Transverse colon (tissue), 4 donors: ENCODE measurements around the gene PACS2. TPM values are rescaled to one million over a fixed set of nuclear protein-coding genes. Genes with fewer than 3 reads are reported as not detected.

ENCODE experiments used
- DNase-seq: peaks from one replicate; pipeline ENCODE4 v3.0.0-alpha.2; 2019
- H3K27ac ChIP-seq, 4 donors: fragments of 200-600 bp; sonication (generic); 2 replicates each; pipeline ENCODE4 v1.5.1; 2016 to 2018; ENCODE audit warnings: inconsistent platforms in 4 of 4
- H3K27me3 ChIP-seq: fragments of 200-600 bp; sonication (generic); 2 replicates; pipeline ENCODE4 v1.5.1; 2017; ENCODE audit warnings: inconsistent platforms
- H3K36me3 ChIP-seq, 4 donors: fragments of 200-600 bp; sonication (generic); 2 replicates each; pipeline ENCODE4 v1.5.1; 2017 to 2019; ENCODE audit warnings: inconsistent platforms in 4 of 4
- H3K4me1 ChIP-seq, 4 donors: fragments of 200-600 bp; sonication (generic); 2 replicates each; pipeline ENCODE4 v1.5.1; 2017 to 2020; ENCODE audit warnings: inconsistent platforms in 4 of 4
- H3K4me3 ChIP-seq, 4 donors: fragments of 200-600 bp; sonication (generic); 1 replicate in 1 of 4; 2 replicates in 3 of 4; pipeline versions ENCODE4 v1.5.1 to v1.6.1; 2017 to 2019; ENCODE audit warnings: inconsistent platforms in 4 of 4
- H3K9me3 ChIP-seq, 2 donors: fragments of 200-600 bp; sonication (generic); 2 replicates each; pipeline ENCODE4 v1.5.1; 2017 to 2019; ENCODE audit warnings: inconsistent platforms in 2 of 2
- EP300 ChIP-seq: sonication (generic); formaldehyde crosslinking; IDR thresholded peaks from one replicate; pipeline ENCODE4 v1.6.1; 2017; ENCODE audit warnings: antibody characterized with exemption, low read depth
- POLR2A ChIP-seq: fragments of 450-650 bp; IDR thresholded peaks from one replicate; pipeline ENCODE4 v1.6.1; 2016; ENCODE audit warnings: antibody characterized with exemption, mild to moderate bottlenecking, moderate library complexity
- POLR2AphosphoS5 ChIP-seq, 3 donors: sonication (generic); formaldehyde crosslinking; IDR thresholded peaks; one replicate each; pipeline ENCODE4 v1.6.1; 2016; ENCODE audit warnings: antibody characterized with exemption in 3 of 3
- WGBS, 2 donors: methylation state at CpG; one replicate each; pipeline ENCODE4 v1.1.5; 2018; ENCODE audit warnings: low coverage in 1 of 2; 5-methylcytosine and 5-hydroxymethylcytosine counted together
- in situ Hi-C, 4 donors: fragments of 200-750 bp; cut with MboI; loops; one replicate each; pipeline versions ENCODE4 v1.15.0 to v1.15.1; 2017; ENCODE audit warnings: low sequenced_read_pairs in 3 of 4, low pct_ligation_motif_present in 1 of 4, low pct_unique_long_range_greater_than_20kb in 1 of 4
- intact Hi-C: fragments of 100-400 bp; cut with DNase I; formaldehyde crosslinking; loops from one replicate; pipeline ENCODE4 v1.15.1; 2023; ENCODE audit warnings: low total_unique reads
- total RNA-seq, 4 donors: library from RNA; depleted of rRNA; stranded (reverse); fragments of >200 nt; gene quantifications; one replicate each; pipeline ENCODE4 v1.1.0, GENCODE V29; 2016
- TF ChIP-seq, protein P1 (sequence below), 5 experiments: fragments of 200-600 bp in 3 of 5; fragments of 450-650 bp in 2 of 5; sonication (generic) in 3 of 5; IDR thresholded peaks; 1 replicate in 2 of 5; 2 replicates in 3 of 5; pipeline ENCODE4 v1.5.1; 2016 to 2017; ENCODE audit warnings: antibody characterized with exemption in 5 of 5, inconsistent platforms in 3 of 5, mild to moderate bottlenecking in 2 of 5, moderate library complexity in 1 of 5

The PACS2 gene
- total RNA-seq, 4 donors from 2014 or later: 63.0 to 249 (median 135) TPM

DNA sequence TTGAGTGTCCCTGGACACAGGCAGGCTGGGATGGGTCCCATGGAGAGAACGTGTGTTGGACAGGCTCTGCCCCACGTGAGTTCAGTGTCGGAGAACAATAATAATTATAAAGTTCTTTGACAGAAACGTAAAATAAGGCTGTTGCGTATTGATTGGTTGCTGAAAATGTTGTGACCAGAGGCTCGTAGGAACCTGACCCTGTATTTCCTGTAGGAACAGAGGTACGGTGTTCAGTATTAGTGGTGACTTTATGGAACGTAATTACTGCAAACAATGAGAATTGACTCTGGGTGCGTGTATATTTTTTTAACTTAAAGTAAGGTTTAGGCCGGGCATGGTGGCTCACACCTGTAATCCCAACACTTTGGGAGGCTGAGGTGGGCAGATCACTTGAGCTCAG, 112.9 kb downstream of the PACS2 start:
- peaks cover 0 to 3% (median 0%) of the 10 kb centered on the region in 4 donors for H3K4me1 ChIP-seq
- no peaks in the 10 kb centered on the region for H3K27me3 ChIP-seq
- no peaks in the 10 kb centered on the region for H3K36me3 ChIP-seq
- intact Hi-C loops (no loop called here), in situ Hi-C loops (no loop called here)
- H3K4me3 ChIP-seq: no peak overlapping the region
- no peaks in the 10 kb centered on the region for H3K9me3 ChIP-seq
- no peak overlapping the region for H3K27ac ChIP-seq
- no peak for DNase-seq
- TF ChIP-seq POLR2A: no peak
- no peak for TF ChIP-seq POLR2AphosphoS5 (IDR thresholded peaks at IDR 0.05)
- TF ChIP-seq, protein P1, sequence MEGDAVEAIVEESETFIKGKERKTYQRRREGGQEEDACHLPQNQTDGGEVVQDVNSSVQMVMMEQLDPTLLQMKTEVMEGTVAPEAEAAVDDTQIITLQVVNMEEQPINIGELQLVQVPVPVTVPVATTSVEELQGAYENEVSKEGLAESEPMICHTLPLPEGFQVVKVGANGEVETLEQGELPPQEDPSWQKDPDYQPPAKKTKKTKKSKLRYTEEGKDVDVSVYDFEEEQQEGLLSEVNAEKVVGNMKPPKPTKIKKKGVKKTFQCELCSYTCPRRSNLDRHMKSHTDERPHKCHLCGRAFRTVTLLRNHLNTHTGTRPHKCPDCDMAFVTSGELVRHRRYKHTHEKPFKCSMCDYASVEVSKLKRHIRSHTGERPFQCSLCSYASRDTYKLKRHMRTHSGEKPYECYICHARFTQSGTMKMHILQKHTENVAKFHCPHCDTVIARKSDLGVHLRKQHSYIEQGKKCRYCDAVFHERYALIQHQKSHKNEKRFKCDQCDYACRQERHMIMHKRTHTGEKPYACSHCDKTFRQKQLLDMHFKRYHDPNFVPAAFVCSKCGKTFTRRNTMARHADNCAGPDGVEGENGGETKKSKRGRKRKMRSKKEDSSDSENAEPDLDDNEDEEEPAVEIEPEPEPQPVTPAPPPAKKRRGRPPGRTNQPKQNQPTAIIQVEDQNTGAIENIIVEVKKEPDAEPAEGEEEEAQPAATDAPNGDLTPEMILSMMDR (IDR thresholded peaks at IDR 0.05): no peak
- TF ChIP-seq EP300: no peak
- WGBS, 2 donors: 92 to 99% methylated on average over 8 to 10 of the region's 10 CpGs

DNA sequence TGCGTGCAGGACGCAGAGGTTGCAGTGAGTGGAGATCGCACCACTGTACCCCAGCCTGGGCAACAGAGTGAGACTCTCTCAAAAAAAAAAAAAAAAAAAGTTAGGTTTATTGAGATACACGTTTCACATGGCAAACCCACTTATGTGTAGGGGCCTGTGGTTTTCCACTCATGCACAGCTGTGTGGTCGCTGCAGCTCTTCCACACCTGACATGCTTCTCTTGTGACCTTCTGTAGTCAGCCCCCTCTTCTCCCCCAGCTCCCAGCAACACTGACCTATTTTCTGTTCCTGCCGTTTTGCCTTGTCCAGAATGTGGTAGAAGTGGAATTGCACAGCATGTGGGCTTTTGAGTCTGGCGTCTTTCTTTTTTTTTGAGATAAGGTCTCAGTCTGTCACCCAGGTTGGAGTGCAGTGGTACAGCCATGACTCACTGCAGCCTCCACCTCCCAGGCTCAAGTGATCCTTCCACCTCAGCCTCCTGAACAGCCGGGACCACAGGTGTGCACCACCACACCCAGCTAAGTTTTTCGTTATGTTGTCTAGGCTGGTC, 113.5 kb downstream of the PACS2 start:
- no peak for TF ChIP-seq EP300
- TF ChIP-seq POLR2AphosphoS5 (IDR thresholded peaks at IDR 0.05): no peak
- H3K4me3 ChIP-seq: no peak overlapping the region
- in situ Hi-C loops: no loop called here
- H3K9me3 ChIP-seq: no peaks in the 10 kb centered on the region
- no peaks in the 10 kb centered on the region for H3K4me1 ChIP-seq
- no peak overlapping the region for H3K27ac ChIP-seq
- H3K36me3 ChIP-seq: no peaks in the 10 kb centered on the region
- no peaks in the 10 kb centered on the region for H3K27me3 ChIP-seq
- intact Hi-C loops: no loop called here
- DNase-seq: no peak
- WGBS, 2 donors: 83 to 90% methylated on average over 4 to 9 of the region's 9 CpGs

DNA sequence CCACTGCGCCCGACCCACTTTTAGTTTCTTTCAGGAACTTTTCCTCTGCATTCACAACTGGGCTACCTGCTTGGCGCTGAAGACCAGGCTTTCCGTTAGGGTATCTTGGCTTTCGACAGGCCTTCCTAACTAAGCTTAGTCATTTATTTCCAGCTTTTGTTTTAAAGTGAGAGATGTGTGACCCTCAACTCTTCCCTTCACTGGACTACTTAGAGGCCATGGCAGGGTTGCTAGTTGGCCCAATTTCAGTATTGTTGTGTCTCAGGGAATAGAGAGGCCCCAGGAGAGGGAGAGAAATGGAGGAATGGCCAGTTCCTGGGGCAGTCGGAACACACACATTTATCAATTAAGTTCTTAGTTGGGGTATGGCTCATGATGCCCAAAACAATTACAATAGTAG, 115.5 kb downstream of the PACS2 start:
- TF ChIP-seq, protein P1 (IDR thresholded peaks at IDR 0.05): no peak
- TF ChIP-seq POLR2AphosphoS5 (IDR thresholded peaks at IDR 0.05): no peak
- no peak for TF ChIP-seq POLR2A
- TF ChIP-seq EP300: no peak
- H3K27ac ChIP-seq: no peak overlapping the region
- intact Hi-C loops: no loop called here
- H3K9me3 ChIP-seq: no peaks in the 10 kb centered on the region
- in situ Hi-C loops: no loop called here
- no peaks in the 10 kb centered on the region for H3K36me3 ChIP-seq
- H3K27me3 ChIP-seq: no peaks in the 10 kb centered on the region
- no peak for DNase-seq
- H3K4me3 ChIP-seq: no peak overlapping the region
- WGBS, 2 donors: 90% methylated on average over 6 of the region's 6 CpGs; no CpG with 5 or more reads in 1 of the 2 donors
- H3K4me1 ChIP-seq: no peaks in the 10 kb centered on the region

DNA sequence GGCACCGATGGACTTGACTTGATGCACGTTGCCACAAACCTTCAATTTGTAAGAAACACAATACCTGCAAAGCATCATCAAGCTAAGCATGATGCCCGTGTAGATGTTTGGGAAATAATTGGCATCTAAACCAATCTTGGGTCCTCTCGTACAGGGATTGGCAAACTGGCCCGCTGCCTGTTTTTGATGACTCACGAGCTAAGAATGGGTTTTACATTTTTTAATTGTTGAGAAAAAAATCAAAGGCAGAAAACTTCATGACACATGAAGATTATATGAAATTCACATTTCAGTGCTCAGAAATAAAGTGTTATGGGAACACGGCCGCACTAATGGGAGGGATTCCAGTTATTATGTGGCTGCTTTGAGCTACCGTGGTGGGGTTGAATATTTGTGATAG, 116.0 kb downstream of the PACS2 start:
- TF ChIP-seq, protein P1 (IDR thresholded peaks at IDR 0.05): no peak
- TF ChIP-seq EP300 (no peak), POLR2AphosphoS5 (IDR thresholded peaks at IDR 0.05) (no peak), POLR2A (no peak)
- Histone ChIP-seq H3K4me1 (no peaks in the 10 kb centered on the region), H3K4me3 (no peak overlapping the region), H3K9me3 (no peaks in the 10 kb centered on the region), H3K27ac (no peak overlapping the region), H3K27me3 (no peaks in the 10 kb centered on the region), H3K36me3 (no peaks in the 10 kb centered on the region)
- intact Hi-C loops (no loop called here), in situ Hi-C loops (no loop called here)
- DNase-seq: no peak
- 71 to 82% methylated on average over 9 of the region's 9 CpGs for WGBS, 2 donors

DNA sequence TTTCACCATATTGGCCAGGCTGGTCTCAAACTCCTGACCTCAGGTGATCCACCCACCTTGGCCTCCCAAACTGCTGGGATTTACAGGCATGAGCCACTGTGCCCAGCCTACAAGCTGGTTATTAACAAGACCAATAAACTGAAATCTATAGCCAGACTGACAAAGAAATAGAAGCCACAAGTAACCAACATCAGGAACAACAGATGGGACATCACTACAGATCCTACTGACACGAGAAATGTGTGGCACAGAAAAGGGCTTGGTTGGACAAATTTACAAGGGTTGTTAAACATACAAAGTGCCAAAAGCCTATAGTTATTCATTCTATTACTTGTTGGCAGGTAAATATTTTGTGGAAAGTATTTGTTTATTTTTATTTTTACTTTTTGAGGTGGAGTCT, 116.7 kb downstream of the PACS2 start:
- 97 to 100% methylated on average over 1 of the region's 1 CpG for WGBS, 2 donors

More for the DNA sequence above, 116.7 kb downstream of the PACS2 start:
- no peak overlapping the region for H3K4me3 ChIP-seq
- H3K9me3 ChIP-seq: no peaks in the 10 kb centered on the region
- H3K4me1 ChIP-seq: no peaks in the 10 kb centered on the region
- intact Hi-C loops: no loop called here
- in situ Hi-C loops: no loop called here
- H3K36me3 ChIP-seq: no peaks in the 10 kb centered on the region
- no peaks in the 10 kb centered on the region for H3K27me3 ChIP-seq
- no peak overlapping the region for H3K27ac ChIP-seq
- TF ChIP-seq EP300: no peak
- DNase-seq: no peak
